IMR-90 (cell line): ENCODE measurements around the gene SORBS1.

Source experiments
- POLR2A ChIP-seq: IDR thresholded peaks from 2 replicates; pipeline ENCODE4 v1.6.1; 2012; ENCODE audit warnings: mild to moderate bottlenecking, low read depth, low read length
- SMC3 ChIP-seq: fragments of 150-350 bp; IDR thresholded peaks from 2 replicates; pipeline ENCODE4 v1.6.1; 2016; ENCODE audit warnings: low read depth, mild to moderate bottlenecking, antibody characterized with exemption, low read length, moderate library complexity
- TF ChIP-seq, protein P1 (sequence below): conservative IDR thresholded peaks from 2 replicates; pipeline ENCODE4 v1.5.1; 2012; ENCODE audit warnings: mild to moderate bottlenecking, low read depth, low read length, improper control_type of control experiment

DNA sequence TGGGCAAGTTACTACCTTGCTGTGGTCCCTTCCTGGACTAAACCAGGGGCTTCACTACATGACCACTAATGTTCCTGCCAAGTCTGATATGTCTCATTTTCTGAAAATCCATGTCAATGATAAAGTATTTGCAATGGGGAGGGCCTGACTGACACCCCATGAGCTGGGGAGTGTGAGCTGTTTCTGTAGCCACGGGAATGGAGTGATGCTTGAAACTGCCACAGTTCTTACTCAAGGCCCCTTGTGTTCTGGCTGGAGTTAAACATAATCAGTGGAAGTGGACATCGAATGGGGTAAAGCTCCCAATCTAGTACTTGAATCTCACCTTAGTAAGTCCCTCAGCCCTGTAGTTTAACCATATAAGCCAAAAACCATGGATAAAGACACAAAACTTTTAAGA, 208.5 kb downstream of the SORBS1 start:
- TF ChIP-seq, protein P1, sequence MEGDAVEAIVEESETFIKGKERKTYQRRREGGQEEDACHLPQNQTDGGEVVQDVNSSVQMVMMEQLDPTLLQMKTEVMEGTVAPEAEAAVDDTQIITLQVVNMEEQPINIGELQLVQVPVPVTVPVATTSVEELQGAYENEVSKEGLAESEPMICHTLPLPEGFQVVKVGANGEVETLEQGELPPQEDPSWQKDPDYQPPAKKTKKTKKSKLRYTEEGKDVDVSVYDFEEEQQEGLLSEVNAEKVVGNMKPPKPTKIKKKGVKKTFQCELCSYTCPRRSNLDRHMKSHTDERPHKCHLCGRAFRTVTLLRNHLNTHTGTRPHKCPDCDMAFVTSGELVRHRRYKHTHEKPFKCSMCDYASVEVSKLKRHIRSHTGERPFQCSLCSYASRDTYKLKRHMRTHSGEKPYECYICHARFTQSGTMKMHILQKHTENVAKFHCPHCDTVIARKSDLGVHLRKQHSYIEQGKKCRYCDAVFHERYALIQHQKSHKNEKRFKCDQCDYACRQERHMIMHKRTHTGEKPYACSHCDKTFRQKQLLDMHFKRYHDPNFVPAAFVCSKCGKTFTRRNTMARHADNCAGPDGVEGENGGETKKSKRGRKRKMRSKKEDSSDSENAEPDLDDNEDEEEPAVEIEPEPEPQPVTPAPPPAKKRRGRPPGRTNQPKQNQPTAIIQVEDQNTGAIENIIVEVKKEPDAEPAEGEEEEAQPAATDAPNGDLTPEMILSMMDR = no peak
- TF ChIP-seq SMC3 = no peak
- no peak for TF ChIP-seq POLR2A
